Myocyte (in vitro differentiated cells): ENCODE measurements around the gene HSF2BP. TPM values are rescaled to one million over a fixed set of nuclear protein-coding genes. Genes with fewer than 3 reads are reported as not detected.
A peak's percentile ranks its signal among the peaks of the same experiment; 100 is the strongest.

ENCODE experiments used
- DNase-seq: peaks from one replicate; pipeline ENCODE4 v3.0.0-alpha.2; 2012; ENCODE audit warnings: low read depth
- total RNA-seq: library from RNA; depleted of rRNA; stranded (reverse); fragments of >200 nt; gene quantifications from 2 replicates; pipeline ENCODE4 v1.2.3, GENCODE V29; 2014

HSF2BP gene
- total RNA-seq, 1 donor from 2014 or later = 2.3 TPM

- peak; percentile 12 for DNase-seq
These were observed 39.4 kb downstream of the HSF2BP start for GRCh38 chr21:43619856-43620255.

- no peak for DNase-seq
These were observed 39.9 kb downstream of the HSF2BP start for GRCh38 chr21:43619344-43619743.

- DNase-seq = no peak
These were observed 40.3 kb downstream of the HSF2BP start for GRCh38 chr21:43618940-43619339.

GRCh38 chr21:43616861-43617260, 42.4 kb downstream of the HSF2BP start:
- peak; percentile 44 for DNase-seq

GRCh38 chr21:43614839-43615238, 44.4 kb downstream of the HSF2BP start:
- no peak for DNase-seq

- DNase-seq = peak; percentile 78
These were observed 45.3 kb downstream of the HSF2BP start for GRCh38 chr21:43613755-43614638.

GRCh38 chr21:43611598-43612369, 47.5 kb downstream of the HSF2BP start:
- peak; percentile 76 for DNase-seq

- peak; percentile 53 for DNase-seq
These were observed 49.6 kb downstream of the HSF2BP start for GRCh38 chr21:43609501-43610340.

- DNase-seq = no peak
These were observed 50.6 kb downstream of the HSF2BP start for GRCh38 chr21:43608664-43609063.

GRCh38 chr21:43608225-43608624, 51.1 kb downstream of the HSF2BP start:
- no peak for DNase-seq

GRCh38 chr21:43605320-43606215, 53.7 kb downstream of the HSF2BP start:
- DNase-seq = no peak

GRCh38 chr21:43604505-43605204, 54.6 kb downstream of the HSF2BP start:
- DNase-seq = no peak

- peak; percentile 75 for DNase-seq
These were observed 55.4 kb downstream of the HSF2BP start for GRCh38 chr21:43603641-43604504.

- no peak for DNase-seq
These were observed 56.1 kb downstream of the HSF2BP start for GRCh38 chr21:43603233-43603626.

- DNase-seq = no peak
These were observed 56.7 kb downstream of the HSF2BP start for GRCh38 chr21:43602266-43603232.

GRCh38 chr21:43600642-43601402, 58.5 kb downstream of the HSF2BP start:
- DNase-seq = peak; percentile 81

- no peak for DNase-seq
These were observed 59.6 kb downstream of the HSF2BP start for GRCh38 chr21:43599728-43600127.
